GM21360 (cell line): ENCODE measurements around the gene KDM4C.
A peak's percentile ranks its signal among the peaks of the same experiment; 100 is the strongest.

Source experiments
- ATAC-seq: cut with Tn5 transposase; IDR thresholded peaks from one replicate; pipeline ENCODE4 v1.9.1; 2021; ENCODE audit warnings: mild to moderate bottlenecking, moderate library complexity; ENCODE audit not compliant: unreplicated experiment

The KDM4C gene

DNA sequence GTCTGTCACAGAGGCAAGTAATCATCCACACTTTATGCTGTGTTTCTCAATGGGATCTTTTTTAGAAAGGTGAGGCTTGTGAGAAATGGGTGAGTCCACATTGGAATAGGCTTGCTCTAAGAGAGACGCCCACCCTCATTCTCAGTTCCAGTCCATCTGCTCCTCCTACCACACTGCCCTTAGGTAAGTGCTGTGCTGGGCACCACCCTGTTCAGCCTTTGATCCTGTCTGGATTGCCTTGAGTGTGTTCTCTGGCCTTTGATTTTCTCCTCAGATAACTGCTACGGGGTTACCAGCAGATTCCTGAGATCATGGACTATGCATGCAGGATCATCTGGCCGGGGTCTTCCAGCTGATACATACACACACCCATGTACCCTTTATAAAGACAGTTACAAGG, 328.6 kb downstream of the KDM4C start:
- no peak for ATAC-seq

DNA sequence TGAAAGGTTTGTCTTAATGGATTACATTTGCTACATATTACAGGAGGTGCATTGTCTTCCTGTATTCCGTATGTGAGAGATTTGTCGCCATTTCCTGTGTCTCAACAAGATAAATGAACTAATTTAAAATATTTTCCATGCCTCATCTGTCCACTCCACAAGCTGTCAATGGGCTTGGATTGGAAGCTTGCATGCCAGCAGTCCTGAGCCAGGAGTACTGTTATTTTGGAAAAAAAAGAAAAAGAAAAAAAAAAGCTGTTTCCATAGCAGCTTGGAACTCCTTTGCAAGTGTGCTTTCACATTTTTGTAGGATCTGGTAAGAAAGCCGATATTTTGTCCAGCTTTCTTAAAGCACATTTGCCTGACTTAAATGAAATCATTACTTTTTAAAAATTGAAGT, 330.8 kb downstream of the KDM4C start:
- ATAC-seq, result no peak

DNA sequence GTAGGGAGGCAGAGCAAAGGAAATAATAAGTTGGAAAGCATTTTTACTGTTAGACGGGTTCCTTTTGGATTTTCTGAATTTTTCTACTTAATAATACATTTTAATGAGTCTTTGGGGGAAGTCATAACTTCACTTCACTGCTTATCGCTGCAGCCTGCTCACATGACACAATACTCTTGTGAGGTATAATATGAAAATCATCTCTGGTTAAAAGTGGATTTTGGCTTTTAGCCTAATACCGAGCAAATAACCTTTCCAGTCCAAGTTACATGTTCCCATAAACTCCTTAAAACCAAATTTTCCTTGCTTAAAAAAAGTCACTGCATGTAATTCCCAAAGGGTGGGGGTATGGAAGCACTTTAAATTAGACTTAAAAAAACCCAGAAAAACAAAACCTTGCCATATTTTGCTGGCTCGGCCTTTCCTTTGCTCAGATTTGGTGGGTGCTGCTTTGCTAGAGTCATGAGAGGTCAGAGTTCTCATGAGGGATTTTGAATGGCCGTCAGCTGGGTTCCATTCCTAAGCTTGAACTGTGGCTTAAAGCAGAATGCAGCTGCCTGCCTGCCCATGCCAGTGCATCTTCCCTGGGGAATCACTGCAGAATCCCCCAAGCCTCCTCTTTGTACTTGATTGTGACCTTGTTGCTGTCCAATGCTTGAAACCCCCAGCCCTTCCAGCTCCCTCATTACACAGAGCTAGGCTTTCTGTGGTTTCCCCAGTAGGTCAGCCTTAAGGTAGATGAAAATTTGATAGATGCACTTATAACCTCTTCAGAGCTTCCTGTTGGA, 331.8 kb downstream of the KDM4C start:
- ATAC-seq, result no peak

DNA sequence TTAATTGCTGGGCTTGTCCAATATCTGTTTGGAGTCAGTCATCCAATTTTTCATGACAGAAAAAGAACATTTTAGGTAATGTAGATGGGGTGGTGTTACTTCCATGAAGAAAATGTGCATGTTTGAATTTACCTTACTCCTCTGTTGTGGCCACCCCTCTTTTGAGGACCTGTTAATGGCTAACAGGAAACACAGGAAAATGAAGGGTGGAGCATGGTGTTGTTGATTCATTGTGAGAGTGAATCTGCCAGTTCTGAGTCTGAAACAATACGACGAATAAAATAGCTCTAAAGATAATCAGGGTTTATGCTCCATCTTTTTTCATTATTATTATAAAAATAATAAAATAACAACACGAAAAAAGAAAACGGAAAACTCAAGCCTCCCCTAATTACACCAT, 335.3 kb downstream of the KDM4C start:
- ATAC-seq, result no peak

DNA sequence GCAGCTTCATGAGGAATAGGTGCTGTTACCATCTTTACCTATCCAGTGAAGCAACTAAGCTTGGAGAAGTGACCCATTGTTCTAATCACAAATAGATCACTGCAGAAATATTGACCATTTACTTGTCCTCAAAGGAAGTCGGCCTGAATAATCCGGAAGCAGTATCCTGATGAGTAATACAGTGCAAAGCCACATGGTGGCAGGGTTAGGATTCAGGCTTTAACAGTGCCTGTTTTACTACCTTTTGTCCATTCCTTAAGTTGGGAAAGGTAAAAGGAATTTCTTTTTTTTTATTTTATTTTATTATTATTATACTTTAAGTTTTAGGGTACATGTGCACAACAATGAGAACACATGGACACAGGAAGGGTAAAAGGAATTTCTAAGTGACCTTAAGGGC, 336.3 kb downstream of the KDM4C start:
- ATAC-seq, result no peak

DNA sequence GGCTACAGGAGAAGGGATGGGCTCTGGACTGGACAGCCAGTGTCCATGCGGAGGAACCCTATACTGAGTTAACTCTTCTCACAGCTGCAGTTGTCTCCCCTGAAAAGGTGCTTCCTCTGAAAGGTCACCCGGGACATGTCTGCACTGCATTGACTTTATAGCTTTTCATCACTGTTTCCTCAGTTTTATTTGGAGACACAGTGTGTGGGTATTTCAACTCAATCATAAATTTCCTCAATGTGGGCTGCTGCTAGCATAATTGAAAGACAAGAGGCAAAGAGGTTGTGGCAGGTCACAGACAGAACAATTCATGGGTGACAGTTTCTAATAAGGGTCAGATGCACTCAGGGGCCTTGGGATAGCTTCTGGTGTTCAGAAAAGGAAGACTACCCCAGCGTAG, 336.8 kb downstream of the KDM4C start:
- peak; percentile 27 for ATAC-seq

DNA sequence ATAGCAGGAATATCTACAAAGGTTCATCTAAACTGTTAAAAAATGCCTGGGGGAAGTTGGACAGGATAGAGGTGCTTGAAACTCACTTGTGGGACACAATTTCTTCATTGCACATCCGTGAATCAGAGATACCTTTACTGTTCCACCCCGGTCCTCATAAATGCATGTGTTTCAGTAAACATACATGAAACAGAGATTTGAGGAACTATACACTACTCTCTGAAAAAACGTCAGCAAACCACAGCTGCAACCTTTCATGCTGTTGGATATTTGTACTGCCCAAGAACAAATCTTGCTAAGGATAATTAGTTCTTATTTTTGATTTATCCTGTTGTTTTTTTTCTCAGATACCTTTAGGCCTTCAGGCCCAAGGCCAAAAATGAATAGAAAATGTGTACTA, 337.3 kb downstream of the KDM4C start:
- peak; percentile 80 for ATAC-seq

DNA sequence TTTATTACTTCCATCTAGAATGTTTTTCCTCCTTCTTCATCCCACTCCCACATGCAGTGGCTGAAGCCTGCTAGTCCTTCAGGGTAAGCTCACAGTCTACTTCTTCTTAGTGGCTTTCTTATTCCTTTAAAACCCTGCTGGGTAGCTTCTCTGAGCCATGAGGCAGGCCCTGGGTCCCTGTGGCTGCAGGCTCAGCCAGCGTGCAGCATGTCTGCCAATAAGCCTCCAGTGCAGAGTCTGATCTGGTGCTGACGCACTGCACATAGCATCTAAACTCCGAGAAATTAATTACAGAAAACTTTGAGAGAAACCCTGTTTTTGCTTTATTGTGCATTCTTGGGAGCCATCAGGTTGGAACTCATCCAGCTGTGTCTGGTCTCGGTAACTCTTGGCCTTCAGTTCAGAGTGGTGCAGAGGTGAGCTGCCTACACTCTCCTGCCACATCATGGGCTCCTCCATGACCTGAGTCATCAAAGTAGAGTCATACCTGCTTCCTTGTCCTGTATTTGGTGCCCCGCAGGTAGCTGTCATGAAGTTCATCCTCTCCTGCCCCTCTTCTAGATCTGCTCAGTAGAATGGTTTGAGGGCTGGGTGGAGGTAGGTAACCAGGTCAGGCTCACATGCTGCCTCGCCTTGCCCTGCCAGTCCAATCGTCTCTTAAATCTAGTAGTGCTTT, 339.4 kb downstream of the KDM4C start:
- ATAC-seq, result no peak

DNA sequence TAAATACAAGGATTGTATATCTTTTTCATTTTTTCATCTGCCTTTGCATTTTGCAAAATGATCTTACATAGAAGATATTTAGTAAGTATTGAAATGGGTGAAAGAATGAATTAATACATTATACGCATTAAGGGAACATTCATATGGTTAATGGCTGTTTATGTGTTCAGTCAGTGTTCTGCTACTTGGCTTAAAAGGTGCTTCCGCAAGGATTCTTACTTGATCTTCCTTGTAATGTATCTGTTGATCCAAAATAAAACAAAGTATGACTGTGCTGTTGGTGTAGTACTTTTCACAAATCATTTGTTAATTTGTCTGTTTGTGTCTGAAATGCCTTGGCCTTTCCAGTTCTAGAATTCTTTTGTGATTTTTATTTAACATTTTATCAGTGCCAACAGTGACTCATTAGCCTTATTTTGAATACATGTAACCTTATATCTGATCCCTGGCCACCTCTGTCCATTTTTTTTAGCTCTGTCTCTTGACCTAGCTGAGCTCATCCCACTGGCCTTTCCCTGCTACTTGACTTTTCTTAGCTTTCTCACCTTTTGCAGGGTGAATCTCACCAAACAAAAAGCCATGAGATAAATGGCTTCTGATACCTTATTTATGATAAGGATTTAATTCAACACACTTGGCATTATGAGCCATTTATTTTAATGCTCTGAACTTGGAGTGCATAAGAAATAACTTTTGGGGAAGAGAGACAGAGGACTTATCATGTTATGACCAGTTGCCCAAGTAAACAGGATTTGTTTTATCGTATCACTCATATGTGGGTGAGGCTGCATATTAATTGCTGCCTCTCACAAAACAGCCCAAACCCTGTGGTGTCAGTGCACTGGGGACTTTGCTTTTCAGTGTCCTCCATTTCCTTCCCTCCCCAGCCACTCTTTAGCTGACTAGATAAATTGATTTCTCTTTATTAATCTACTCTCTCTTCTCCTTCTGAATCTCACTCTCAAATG, 340.3 kb downstream of the KDM4C start:
- no peak for ATAC-seq

DNA sequence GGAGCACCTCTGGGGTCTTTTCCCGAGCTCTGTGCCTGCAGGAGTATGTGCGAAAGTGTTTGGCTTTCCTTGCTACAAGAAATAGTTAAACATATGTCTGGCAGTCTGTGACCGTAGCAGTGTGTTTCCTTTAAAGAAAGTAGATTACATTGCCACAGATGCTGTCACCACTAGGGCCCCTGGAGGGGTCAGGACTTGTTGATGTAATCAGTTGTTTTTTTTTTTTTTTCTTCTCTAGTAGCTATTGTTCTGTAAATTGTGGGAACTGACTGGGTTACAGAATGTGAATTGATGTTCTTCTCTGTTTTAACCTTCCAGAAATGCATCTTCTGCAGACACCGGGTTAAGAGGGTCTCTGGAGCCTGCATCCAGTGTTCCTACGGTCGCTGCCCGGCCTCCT, 345.6 kb downstream of the KDM4C start:
- no peak for ATAC-seq

DNA sequence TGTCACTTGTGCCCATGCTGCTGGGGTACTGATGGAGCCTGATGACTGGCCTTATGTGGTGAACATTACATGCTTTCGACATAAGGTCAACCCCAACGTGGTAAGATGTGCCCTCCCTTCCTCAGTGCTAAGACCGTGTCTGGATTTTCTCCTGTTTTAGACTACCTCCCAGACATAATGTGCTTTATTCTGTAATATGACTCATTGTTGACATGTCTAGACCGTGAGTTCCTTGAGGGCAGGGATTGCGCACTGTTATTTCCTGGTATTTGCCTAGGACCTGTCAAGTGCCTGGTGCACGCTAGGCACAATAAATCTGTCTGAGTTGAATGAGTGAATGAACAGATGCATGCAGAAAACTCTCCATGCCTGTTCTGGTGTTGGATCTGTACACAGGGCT, 346.0 kb downstream of the KDM4C start:
- no peak for ATAC-seq

DNA sequence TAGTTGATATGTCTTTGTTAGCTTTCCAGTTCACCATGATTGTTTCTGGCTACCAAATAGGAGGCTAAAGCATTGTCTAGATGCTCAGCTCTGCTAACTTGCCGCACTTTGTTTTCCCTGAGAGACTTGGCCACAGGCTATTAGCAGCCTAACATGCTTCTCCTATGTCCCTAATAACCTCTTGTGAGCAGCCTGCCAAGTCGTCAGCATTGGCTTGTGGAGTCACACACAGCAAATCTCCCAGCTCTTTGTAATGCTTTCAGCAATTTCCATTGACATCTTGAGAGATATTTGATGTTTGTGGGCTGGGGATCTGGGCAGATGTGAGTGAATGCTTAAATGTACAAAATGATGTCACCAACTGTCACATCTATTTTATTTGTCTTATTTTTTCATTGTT, 346.9 kb downstream of the KDM4C start:
- ATAC-seq, result no peak

DNA sequence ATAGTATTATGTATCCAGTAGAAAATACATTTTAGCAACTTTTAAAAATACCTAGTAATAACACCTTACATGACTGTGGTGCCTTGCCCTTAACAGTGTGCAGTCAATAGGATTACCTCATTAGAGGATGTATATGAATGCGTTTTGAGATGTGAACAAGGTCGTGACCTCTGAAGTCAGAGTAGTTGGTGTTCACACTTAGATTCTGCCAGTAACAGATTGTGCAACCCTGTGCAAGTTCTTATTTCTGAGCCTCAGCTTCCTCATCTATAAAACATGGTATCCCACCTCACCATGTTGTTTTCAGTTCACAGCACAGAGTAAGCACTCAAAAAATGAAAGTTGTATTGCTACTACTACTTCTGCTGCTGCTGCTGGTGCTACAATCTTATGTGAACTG, 347.3 kb downstream of the KDM4C start:
- no peak for ATAC-seq

DNA sequence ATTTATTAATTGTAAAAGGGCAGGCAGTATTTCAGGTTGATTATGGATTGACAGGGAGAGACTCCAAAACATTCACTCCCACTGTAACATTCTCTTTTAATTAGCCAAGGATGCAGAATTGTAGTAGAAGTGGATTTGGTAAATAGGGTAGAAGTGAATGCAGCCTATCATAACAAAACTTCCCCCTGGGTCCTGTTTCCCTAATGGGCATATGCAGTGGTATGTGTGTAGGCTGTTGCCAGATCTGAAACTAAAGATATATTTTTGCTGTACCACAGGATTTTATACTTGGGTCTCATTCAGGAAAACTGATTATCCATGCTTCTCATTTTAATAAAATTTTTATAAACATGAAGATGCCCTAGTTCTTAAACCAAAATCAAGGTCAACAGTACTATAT, 351.2 kb downstream of the KDM4C start:
- no peak for ATAC-seq

DNA sequence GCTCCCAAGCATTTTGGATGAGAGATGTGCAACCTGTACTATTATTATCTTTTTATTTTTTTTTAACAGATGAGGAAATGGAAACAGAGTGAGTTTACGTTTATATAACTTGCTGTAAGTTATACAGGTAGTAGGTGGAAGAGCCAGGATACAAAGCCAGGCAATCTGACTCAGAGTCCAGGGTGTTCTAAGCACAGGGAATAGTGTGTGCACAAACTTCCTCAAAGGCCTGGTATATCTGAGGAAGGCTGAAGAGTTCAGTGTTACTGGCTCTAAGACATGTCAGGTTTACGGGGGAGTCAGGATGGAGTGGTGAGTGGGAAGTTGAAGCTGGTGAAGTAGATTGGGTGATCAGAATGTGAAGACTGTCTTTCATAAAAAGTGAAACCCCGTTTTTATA, 353.6 kb downstream of the KDM4C start:
- no peak for ATAC-seq

DNA sequence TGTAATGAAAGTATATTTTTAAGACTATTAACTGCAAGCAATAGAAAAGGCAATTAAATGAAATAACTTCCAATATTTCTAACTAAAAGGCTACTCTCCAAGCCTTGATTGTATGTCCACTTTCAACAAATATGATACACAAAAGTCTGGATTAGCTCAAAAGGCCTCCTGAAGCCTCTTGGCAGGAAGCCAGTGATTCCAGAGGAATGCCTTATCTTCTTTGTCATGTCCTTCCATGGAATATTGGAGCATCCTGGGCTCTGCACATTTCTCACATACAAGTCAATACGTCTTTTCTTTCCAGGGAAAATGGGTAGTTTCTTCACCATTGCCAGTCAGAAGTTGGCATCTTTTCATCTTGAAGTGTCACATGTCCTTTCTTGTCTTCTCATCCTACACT, 357.8 kb downstream of the KDM4C start:
- no peak for ATAC-seq

DNA sequence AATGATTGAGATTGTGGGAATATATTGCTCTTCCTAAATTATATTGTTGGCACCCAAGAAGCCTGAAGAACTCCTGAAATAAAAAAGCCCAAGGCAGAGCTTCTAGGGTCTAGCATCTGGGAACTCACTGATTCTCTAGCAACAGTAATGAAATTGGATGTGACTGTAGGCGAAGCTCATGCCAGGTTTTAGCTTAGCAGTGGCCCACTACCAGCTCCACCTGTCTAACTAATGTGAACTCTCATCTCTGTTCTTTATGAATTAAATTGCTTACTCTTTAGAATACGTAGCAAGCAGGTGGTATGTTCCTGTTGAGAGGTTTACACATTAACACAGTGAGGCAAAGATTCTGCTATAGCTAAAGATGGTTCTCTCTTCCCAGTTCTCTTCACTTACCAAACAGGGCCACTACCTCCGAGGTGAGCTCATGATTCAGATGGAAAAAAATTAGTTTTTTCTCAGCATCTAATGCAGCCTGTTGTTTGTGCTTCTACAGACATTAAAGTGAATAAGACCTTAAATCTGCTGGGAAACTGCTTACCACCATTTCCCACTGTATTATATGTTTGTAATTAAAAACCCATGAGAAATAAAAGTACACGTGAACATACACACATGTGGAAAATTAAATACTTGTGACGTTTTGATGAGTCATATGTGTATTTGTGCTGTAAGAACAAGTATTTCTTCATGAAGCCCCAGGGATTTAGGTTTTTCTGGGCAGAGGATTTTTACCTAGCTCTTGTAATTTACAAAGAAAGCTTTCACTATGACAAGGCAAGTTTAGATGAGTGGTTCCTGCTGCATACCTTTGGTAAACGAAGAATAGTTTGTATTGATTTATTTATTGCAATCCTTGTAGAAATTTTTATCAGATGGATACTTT, 360.1 kb downstream of the KDM4C start:
- ATAC-seq, result peak; percentile 87

DNA sequence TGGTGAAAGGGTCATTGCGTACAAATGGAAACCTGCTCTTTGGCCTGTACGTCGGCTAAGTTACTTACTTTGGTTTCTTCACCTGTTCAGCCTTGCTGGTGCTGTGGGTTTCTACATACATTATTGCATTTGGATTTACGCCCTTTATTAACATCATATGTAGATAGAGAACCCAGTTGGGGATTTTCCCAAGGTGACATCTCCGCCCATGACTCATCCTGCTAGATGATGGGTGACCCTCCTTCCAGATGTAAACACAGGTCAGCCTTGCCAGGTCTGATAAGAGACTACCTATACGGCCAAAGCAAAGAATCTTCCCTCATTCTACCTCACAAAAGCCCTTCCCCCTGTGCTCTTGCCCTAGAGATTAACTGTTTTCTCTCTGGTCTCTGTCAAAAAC, 360.9 kb downstream of the KDM4C start:
- no peak for ATAC-seq

DNA sequence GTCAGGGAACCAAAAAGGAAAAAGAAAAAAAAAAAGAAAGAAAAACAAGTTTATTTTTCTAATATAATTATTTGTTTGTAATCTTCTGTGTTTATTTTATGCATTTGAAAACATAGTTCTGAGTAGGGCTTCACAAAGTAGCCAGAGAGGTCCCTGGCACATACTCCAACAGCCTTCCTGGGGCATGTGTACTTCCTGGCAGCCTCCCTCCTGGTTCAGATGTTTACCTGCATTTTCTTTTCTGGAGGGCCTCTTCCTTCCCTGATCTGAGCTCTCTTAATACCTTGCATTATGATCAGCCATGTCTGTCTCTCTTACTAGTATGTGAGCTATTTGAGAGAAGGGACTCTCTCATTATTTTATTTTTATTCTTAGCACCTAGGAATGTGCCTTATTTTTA, 361.8 kb downstream of the KDM4C start:
- ATAC-seq, result no peak

DNA sequence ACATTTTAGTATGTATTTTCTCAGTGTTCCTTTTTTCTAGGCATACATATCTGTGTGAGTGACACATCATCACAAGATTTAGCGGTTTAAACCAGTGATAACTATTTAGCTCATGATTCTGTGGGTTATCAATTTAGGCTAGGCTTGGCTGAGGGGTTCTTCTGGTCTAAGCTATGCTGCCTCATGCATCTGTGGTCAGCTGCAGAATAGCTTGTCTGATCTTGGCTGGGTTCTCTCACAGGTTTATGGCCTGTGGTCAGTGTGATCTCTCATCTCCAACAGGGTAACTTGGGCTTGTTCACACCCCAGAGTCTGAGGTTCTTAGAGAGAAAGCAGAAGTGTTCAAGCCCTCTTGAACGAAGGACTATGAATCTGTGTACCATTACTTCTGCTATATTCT, 363.3 kb downstream of the KDM4C start:
- ATAC-seq, result no peak

DNA sequence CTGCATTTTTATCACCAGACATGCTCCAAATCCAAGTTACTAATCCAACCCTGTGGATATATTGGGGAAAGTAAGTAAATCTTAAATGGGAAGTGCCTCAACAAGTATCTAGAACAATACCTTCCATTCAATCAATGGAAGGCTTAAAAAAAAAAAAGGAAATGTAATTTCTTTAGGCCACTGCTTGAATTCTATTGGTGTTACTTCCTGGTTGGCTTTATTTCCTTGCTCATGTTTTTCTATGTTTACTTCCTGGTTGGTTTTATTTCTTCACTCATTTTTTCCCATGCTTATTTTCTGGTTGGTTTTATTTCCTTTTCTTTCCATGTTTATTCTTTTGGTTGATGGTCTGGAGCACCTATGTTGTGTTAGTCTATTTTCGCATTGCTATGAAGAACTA, 363.9 kb downstream of the KDM4C start:
- ATAC-seq, result no peak
